GM23338 (cell line): ENCODE results near the gene DAPK1. TPM values are rescaled to one million over a fixed set of nuclear protein-coding genes. Genes with fewer than 3 reads are reported as not detected.

Source experiments
- ATAC-seq: fragments of 200-7000 bp; cut with Tn5 transposase; 3 replicates; pipeline ENCODE4 v1.9.1; 2020
- DNase-seq: peaks from one replicate; pipeline ENCODE4 v3.0.0-alpha.2; 2015; ENCODE audit warnings: low spot score
- H2AFZ ChIP-seq: fragments of 200-600 bp; sonication (generic); 2 replicates; pipeline ENCODE4 v1.8.0; 2016; ENCODE audit warnings: antibody characterized with exemption, mild to moderate bottlenecking, moderate library complexity
- H3F3A ChIP-seq: fragments of 200-600 bp; sonication (generic); replicated peaks from 2 replicates; pipeline ENCODE4 v1.8.0; 2017; ENCODE audit warnings: antibody characterized with exemption, mixed run types, low read depth
- H3K27ac ChIP-seq: fragments of 200-600 bp; sonication (generic); 2 replicates; pipeline ENCODE4 v1.6.1; 2016; ENCODE audit warnings: low read depth
- H3K27me3 ChIP-seq: fragments of 200-600 bp; sonication (generic); 2 replicates; pipeline ENCODE4 v1.8.0; 2016; ENCODE audit warnings: mild to moderate bottlenecking, mixed run types, moderate library complexity; ENCODE audit not compliant: insufficient read depth
- H3K36me3 ChIP-seq: fragments of 200-600 bp; sonication (generic); 2 replicates; pipeline ENCODE4 v1.8.0; 2016; ENCODE audit warnings: mild to moderate bottlenecking; ENCODE audit not compliant: insufficient read depth
- H3K4me1 ChIP-seq: fragments of 200-600 bp; sonication (generic); 2 replicates; pipeline ENCODE4 v1.8.0; 2016; ENCODE audit warnings: mild to moderate bottlenecking, moderate library complexity; ENCODE audit not compliant: insufficient read depth
- H3K4me2 ChIP-seq: fragments of 200-600 bp; sonication (generic); 2 replicates; pipeline ENCODE4 v1.7.1; 2017; ENCODE audit warnings: mixed run types
- H3K4me3 ChIP-seq: fragments of 200-600 bp; sonication (generic); 2 replicates; pipeline ENCODE4 v1.6.1; 2016; ENCODE audit warnings: mixed run types
- H3K79me2 ChIP-seq: fragments of 200-600 bp; sonication (generic); replicated peaks from 2 replicates; pipeline ENCODE4 v1.8.0; 2017; ENCODE audit warnings: mild to moderate bottlenecking; ENCODE audit not compliant: insufficient read depth
- H3K9me2 ChIP-seq: fragments of 200-600 bp; sonication (generic); 2 replicates; pipeline ENCODE4 v1.8.0; 2017; ENCODE audit not compliant: insufficient read depth
- H4K20me1 ChIP-seq: fragments of 200-600 bp; sonication (generic); replicated peaks from 2 replicates; pipeline ENCODE4 v1.8.0; 2017; ENCODE audit warnings: mild to moderate bottlenecking; ENCODE audit not compliant: insufficient read depth
- H3K27ac Mint-ChIP-seq: 2 replicates; pipeline ENCODE4 v1.8.0; 2020; ENCODE audit warnings: inconsistent platforms, mild to moderate bottlenecking, moderate library complexity, mixed read lengths
- H3K27me3 Mint-ChIP-seq: 3 replicates; pipeline ENCODE4 v1.8.0; 2022; ENCODE audit warnings: low read depth, mild to moderate bottlenecking, moderate library complexity, mixed read lengths, inconsistent platforms; ENCODE audit not compliant: insufficient read depth, poor library complexity
- H3K36me3 Mint-ChIP-seq: 3 replicates; pipeline ENCODE4 v1.8.0; 2021; ENCODE audit warnings: low read depth, mild to moderate bottlenecking, inconsistent platforms, moderate library complexity, mixed read lengths
- H3K4me1 Mint-ChIP-seq: 3 replicates; pipeline ENCODE4 v1.8.0; 2020; ENCODE audit warnings: mild to moderate bottlenecking, inconsistent platforms, mixed read lengths
- H3K4me3 Mint-ChIP-seq: 3 replicates; pipeline ENCODE4 v1.8.0; 2021; ENCODE audit warnings: moderate library complexity, mild to moderate bottlenecking, inconsistent platforms, mixed read lengths
- H3K9me3 Mint-ChIP-seq: 3 replicates; pipeline ENCODE4 v1.8.0; 2020; ENCODE audit warnings: moderate library complexity, mild to moderate bottlenecking, inconsistent platforms, mixed read lengths
- CREB1 ChIP-seq: fragments of 250-450 bp; sonication (Bioruptor Pico); IDR thresholded peaks from 2 replicates; pipeline ENCODE4 v1.5.0; 2020; ENCODE audit warnings: low read depth, mild to moderate bottlenecking, moderate library complexity
- ETS1 ChIP-seq: IDR thresholded peaks from 2 replicates; pipeline ENCODE4 v1.6.1; 2016; ENCODE audit warnings: antibody characterized with exemption
- EZH2 ChIP-seq: fragments of 200-600 bp; sonication (generic); IDR thresholded peaks from one replicate; pipeline ENCODE4 v1.8.0; 2017; ENCODE audit warnings: antibody characterized with exemption, mild to moderate bottlenecking, low read depth; ENCODE audit not compliant: unreplicated experiment
- EZH2phosphoT487 ChIP-seq: fragments of 200-600 bp; sonication (generic); IDR thresholded peaks from one replicate; pipeline ENCODE4 v1.8.1; 2018; ENCODE audit warnings: antibody characterized with exemption; ENCODE audit not compliant: unreplicated experiment
- JUNB ChIP-seq: IDR thresholded peaks from one replicate; pipeline ENCODE4 v1.6.1; 2016; ENCODE audit warnings: antibody characterized with exemption; ENCODE audit not compliant: unreplicated experiment
- NANOG ChIP-seq: IDR thresholded peaks from 2 replicates; pipeline ENCODE4 v1.6.1; 2016; ENCODE audit warnings: antibody characterized with exemption, borderline replicate concordance
- POLR2AphosphoS5 ChIP-seq: IDR thresholded peaks from 2 replicates; pipeline ENCODE4 v1.6.1; 2016; ENCODE audit warnings: antibody characterized with exemption, low read depth
- REST ChIP-seq: IDR thresholded peaks from one replicate; pipeline ENCODE4 v1.6.1; 2018; ENCODE audit warnings: antibody characterized with exemption; ENCODE audit not compliant: unreplicated experiment
- STAT1 ChIP-seq: IDR thresholded peaks from one replicate; pipeline ENCODE4 v1.6.1; 2016; ENCODE audit warnings: antibody characterized with exemption; ENCODE audit not compliant: unreplicated experiment
- ZNF114 ChIP-seq: fragments of 250-450 bp; sonication (Bioruptor Pico); IDR thresholded peaks from 2 replicates; pipeline ENCODE4 v1.5.0; 2020; ENCODE audit warnings: mild to moderate bottlenecking, moderate library complexity
- ZNF331 ChIP-seq: fragments of 250-450 bp; sonication (Bioruptor Pico); IDR thresholded peaks from 2 replicates; pipeline ENCODE4 v1.5.0; 2020; ENCODE audit warnings: low read depth, mild to moderate bottlenecking, moderate library complexity
- polyA plus RNA-seq: library from polyadenylated mRNA; unstranded; fragments of >200 nt; fragmentation: Nextera tagmentation; extraction: Ambion mirVana; gene quantifications from 2 replicates; pipeline ENCODE4 v1.2.1, GENCODE V29; 2016
- total RNA-seq: library from RNA; depleted of rRNA; stranded (reverse); fragments of >200 nt; shearing (Covaris generic); gene quantifications from 2 replicates; pipeline ENCODE4 v1.2.3, GENCODE V29; 2014

DAPK1 gene
- total and polyA plus RNA-seq, 2 experiments from 2014 or later: 37.0 to 134 TPM

GRCh38 chr9:87504938-87505337 lies 7.3 kb downstream of the DAPK1 start (continued):
- no peak for TF ChIP-seq POLR2AphosphoS5
- TF ChIP-seq JUNB: no peak
- TF ChIP-seq ZNF114 (CRISPR knock-in tag): no peak
- TF ChIP-seq STAT1: no peak
- no peak for TF ChIP-seq ETS1
- no peak for TF ChIP-seq EZH2phosphoT487
- TF ChIP-seq REST: no peak
- no peak for TF ChIP-seq ZNF331 (CRISPR knock-in tag)
- no peak for TF ChIP-seq EZH2

GRCh38 chr9:87505869-87506678 lies 8.4 kb downstream of the DAPK1 start:
- Histone ChIP-seq H3K27me3 (no peaks in the 10 kb centered on the region), H3F3A (0 out of 2 replicates have a peak, but pooled peaks cover 2% of the 10 kb centered on the region), H3K36me3 (0 out of 2 replicates have a peak, but pooled peaks cover 11% of the 10 kb centered on the region), H3K27ac (no peak overlapping the region), H3K9me2 (no peaks in the 10 kb centered on the region), H3K4me2 (no peak overlapping the region), H3K4me1 (peaks cover 15% of the 10 kb centered on the region; the same call in 1 of the 2 replicates), H4K20me1 (peaks cover 50% of the 10 kb centered on the region), H3K79me2 (peaks cover 100% of the 10 kb centered on the region), H3K4me3 (no peak overlapping the region), H2AFZ (no peak overlapping the region)
- no peak overlapping the region for H3K4me3 Mint-ChIP-seq
- H3K36me3 Mint-ChIP-seq: peaks cover 66% of the 10 kb centered on the region
- no peak overlapping the region for H3K27ac Mint-ChIP-seq
- TF ChIP-seq STAT1: no peak
- no peak for TF ChIP-seq JUNB
- TF ChIP-seq ZNF114 (CRISPR knock-in tag): no peak
- no peak for TF ChIP-seq CREB1 (CRISPR knock-in tag)
- TF ChIP-seq NANOG: no peak
- no peak for TF ChIP-seq POLR2AphosphoS5
- no peak for DNase-seq
- peaks cover 22% of the 10 kb centered on the region for H3K4me1 Mint-ChIP-seq
- no peaks in the 10 kb centered on the region for H3K9me3 Mint-ChIP-seq
- no peak for ATAC-seq
- peaks cover 6% of the 10 kb centered on the region for H3K27me3 Mint-ChIP-seq
